Liver (tissue), 3 donors: ENCODE data around the gene OR6C2.
"Not testable (repeated sequence)": the region's sequence is repeated elsewhere in the genome, so short reads cannot be mapped to it uniquely, and the experiment has no call there.

ENCODE experiments used
- CTCF ChIP-seq: fragments of 150-350 bp; IDR thresholded peaks from 2 replicates; pipeline ENCODE4 v1.5.1; 2017; ENCODE audit warnings: improper control_type of control experiment, low read depth, low read length; ENCODE audit not compliant: missing input control
- FOXA1 ChIP-seq: IDR thresholded peaks from 2 replicates; pipeline ENCODE4 v1.6.1; 2016; ENCODE audit warnings: antibody characterized with exemption
- GABPA ChIP-seq, 2 donors: IDR thresholded peaks in 1 of 2; conservative IDR thresholded peaks in 1 of 2; 2 replicates each; pipeline ENCODE4 v1.6.1; 2016; ENCODE audit warnings: antibody characterized with exemption in 2 of 2, mild to moderate bottlenecking in 1 of 2, moderate library complexity in 1 of 2
- MAX ChIP-seq: IDR thresholded peaks from 2 replicates; pipeline ENCODE4 v1.6.1; 2016; ENCODE audit warnings: antibody characterized with exemption
- RAD21 ChIP-seq, 2 donors: IDR thresholded peaks; 2 replicates each; pipeline ENCODE4 v1.6.1; 2016; ENCODE audit warnings: antibody characterized with exemption in 2 of 2, mild to moderate bottlenecking in 2 of 2
- REST ChIP-seq: IDR thresholded peaks from 2 replicates; pipeline ENCODE4 v1.6.1; 2016; ENCODE audit warnings: antibody characterized with exemption, mild to moderate bottlenecking
- TAF1 ChIP-seq: conservative IDR thresholded peaks from 2 replicates; pipeline ENCODE4 v1.6.1; 2016; ENCODE audit warnings: antibody characterized with exemption, mild to moderate bottlenecking
- YY1 ChIP-seq: IDR thresholded peaks from 2 replicates; pipeline ENCODE4 v1.6.1; 2016; ENCODE audit warnings: antibody characterized with exemption, mild to moderate bottlenecking
- ZBTB33 ChIP-seq: IDR thresholded peaks from 2 replicates; pipeline ENCODE4 v1.6.1; 2016; ENCODE audit warnings: antibody characterized with exemption
- donor health status: healthy.
- donor health status: healthy.

GRCh38 chr12:55479136-55479535 is 35.3 kb downstream of the OR6C2 start:
- not testable (repeated sequence) for TF ChIP-seq CTCF; RAD21 (IDR thresholded peaks at IDR 0.05); REST; ZBTB33; FOXA1; TAF1; MAX; YY1; GABPA (IDR thresholded peaks at IDR 0.05 in 1 of 2, conservative IDR thresholded peaks at IDR 0.05 in 1 of 2)
